Memory B cell (primary cell): Measurements from ENCODE around the gene IL17RB.

Source experiments
- ATAC-seq: fragments of 150-1000 bp; cut with Tn5 transposase; 2 replicates; pipeline ENCODE4 v1.10.0; 2021; ENCODE audit warnings: low read depth, mild to moderate bottlenecking, moderate library complexity
- DNase-seq, 2 donors: peaks; one replicate each; pipeline ENCODE4 v3.0.0; 2022; ENCODE audit warnings: low spot score in 2 of 2
- H3K27ac Mint-ChIP-seq: one replicate; pipeline ENCODE4 v1.8.0; 2022; ENCODE audit warnings: mild to moderate bottlenecking, moderate library complexity, mixed read lengths
- H3K27me3 Mint-ChIP-seq: one replicate; pipeline ENCODE4 v1.8.0; 2022; ENCODE audit warnings: mixed read lengths
- H3K36me3 Mint-ChIP-seq: one replicate; pipeline ENCODE4 v1.8.0; 2022; ENCODE audit warnings: mild to moderate bottlenecking, mixed read lengths
- H3K4me1 Mint-ChIP-seq: one replicate; pipeline ENCODE4 v1.8.0; 2022; ENCODE audit warnings: mixed read lengths
- H3K4me3 Mint-ChIP-seq: one replicate; pipeline ENCODE4 v1.8.0; 2022; ENCODE audit warnings: mild to moderate bottlenecking, moderate library complexity, mixed read lengths
- H3K9me3 Mint-ChIP-seq: one replicate; pipeline ENCODE4 v1.8.0; 2022; ENCODE audit warnings: mixed read lengths

Gene IL17RB

GRCh38 chr3:53849916-53850315, 3.5 kb downstream of the IL17RB start:
- ATAC-seq (no peak), DNase-seq (no peak)
- H3K4me3 Mint-ChIP-seq = no peak overlapping the region
- peaks cover 15% of the 10 kb centered on the region for H3K27me3 Mint-ChIP-seq
- H3K27ac Mint-ChIP-seq = no peak overlapping the region
- peaks cover 3% of the 10 kb centered on the region for H3K4me1 Mint-ChIP-seq
- H3K9me3 Mint-ChIP-seq = no peaks in the 10 kb centered on the region
- H3K36me3 Mint-ChIP-seq = no peaks in the 10 kb centered on the region

- Mint-ChIP-seq H3K36me3 (no peaks in the 10 kb centered on the region), H3K9me3 (no peaks in the 10 kb centered on the region), H3K27ac (no peak overlapping the region), H3K27me3 (peaks cover 15% of the 10 kb centered on the region), H3K4me1 (peaks cover 2% of the 10 kb centered on the region), H3K4me3 (no peak overlapping the region)
- DNase-seq = no peak
- ATAC-seq = no peak
Observed at GRCh38 chr3:53850895-53851294, 4.5 kb downstream of the IL17RB start.

- peak; percentile 60 for ATAC-seq
- Mint-ChIP-seq H3K4me1 (peaks cover 19% of the 10 kb centered on the region), H3K27me3 (no peaks in the 10 kb centered on the region), H3K9me3 (no peaks in the 10 kb centered on the region), H3K36me3 (peaks cover 5% of the 10 kb centered on the region), H3K27ac (no peak overlapping the region), H3K4me3 (no peak overlapping the region)
- no peak for DNase-seq
Observed at GRCh38 chr3:53856964-53857363, 10.6 kb downstream of the IL17RB start.

GRCh38 chr3:53858096-53858741, 11.9 kb downstream of the IL17RB start:
- Mint-ChIP-seq H3K27ac (no peak overlapping the region), H3K27me3 (no peaks in the 10 kb centered on the region), H3K4me3 (no peak overlapping the region), H3K4me1 (peaks cover 23% of the 10 kb centered on the region), H3K9me3 (no peaks in the 10 kb centered on the region), H3K36me3 (peaks cover 11% of the 10 kb centered on the region)
- no peak for DNase-seq
- ATAC-seq = no peak

GRCh38 chr3:53859178-53859577, 12.8 kb downstream of the IL17RB start:
- ATAC-seq = no peak
- no peaks in the 10 kb centered on the region for H3K9me3 Mint-ChIP-seq
- H3K4me1 Mint-ChIP-seq = peaks cover 23% of the 10 kb centered on the region
- no peaks in the 10 kb centered on the region for H3K27me3 Mint-ChIP-seq
- DNase-seq = no peak
- H3K36me3 Mint-ChIP-seq = peaks cover 14% of the 10 kb centered on the region
- no peak overlapping the region for H3K27ac Mint-ChIP-seq
- H3K4me3 Mint-ChIP-seq = no peak overlapping the region

- H3K4me1 Mint-ChIP-seq = peaks cover 23% of the 10 kb centered on the region
- ATAC-seq (no peak), DNase-seq (no peak)
- H3K4me3 Mint-ChIP-seq = no peak overlapping the region
- no peaks in the 10 kb centered on the region for H3K27me3 Mint-ChIP-seq
- no peak overlapping the region for H3K27ac Mint-ChIP-seq
- no peaks in the 10 kb centered on the region for H3K9me3 Mint-ChIP-seq
- H3K36me3 Mint-ChIP-seq = peaks cover 19% of the 10 kb centered on the region
Observed at GRCh38 chr3:53860196-53860595, 13.8 kb downstream of the IL17RB start.

GRCh38 chr3:53862241-53862640, 15.9 kb downstream of the IL17RB start:
- Mint-ChIP-seq H3K27me3 (no peaks in the 10 kb centered on the region), H3K36me3 (peaks cover 22% of the 10 kb centered on the region), H3K27ac (no peak overlapping the region), H3K4me3 (no peak overlapping the region), H3K9me3 (no peaks in the 10 kb centered on the region), H3K4me1 (peaks cover 11% of the 10 kb centered on the region)
- ATAC-seq (no peak), DNase-seq (no peak)

- no peak for ATAC-seq
- no peak for DNase-seq
- H3K4me3 Mint-ChIP-seq = no peak overlapping the region
- H3K36me3 Mint-ChIP-seq = peaks cover 31% of the 10 kb centered on the region
- no peak overlapping the region for H3K27ac Mint-ChIP-seq
- peaks cover 7% of the 10 kb centered on the region for H3K4me1 Mint-ChIP-seq
- no peaks in the 10 kb centered on the region for H3K9me3 Mint-ChIP-seq
- H3K27me3 Mint-ChIP-seq = no peaks in the 10 kb centered on the region
Observed at GRCh38 chr3:53863145-53863544, 16.8 kb downstream of the IL17RB start.

GRCh38 chr3:53865732-53866499, 19.5 kb downstream of the IL17RB start:
- H3K36me3 Mint-ChIP-seq = peaks cover 43% of the 10 kb centered on the region
- DNase-seq (no peak), ATAC-seq (no peak)
- no peak overlapping the region for H3K4me3 Mint-ChIP-seq
- no peak overlapping the region for H3K27ac Mint-ChIP-seq
- peaks cover 5% of the 10 kb centered on the region for H3K4me1 Mint-ChIP-seq
- no peaks in the 10 kb centered on the region for H3K27me3 Mint-ChIP-seq
- no peaks in the 10 kb centered on the region for H3K9me3 Mint-ChIP-seq

GRCh38 chr3:53880396-53881345, 34.3 kb downstream of the IL17RB start:
- ATAC-seq (no peak), DNase-seq (no peak)
- Mint-ChIP-seq H3K27ac (peak overlapping the region; percentile 90), H3K9me3 (no peaks in the 10 kb centered on the region), H3K4me1 (peaks cover 21% of the 10 kb centered on the region), H3K4me3 (peak overlapping the region; percentile 100), H3K27me3 (no peaks in the 10 kb centered on the region), H3K36me3 (peaks cover 22% of the 10 kb centered on the region)

- Mint-ChIP-seq H3K4me1 (peaks cover 21% of the 10 kb centered on the region), H3K27me3 (no peaks in the 10 kb centered on the region), H3K27ac (peak within 1 kb of the TSS; percentile 90), H3K9me3 (no peaks in the 10 kb centered on the region), H3K36me3 (peaks cover 17% of the 10 kb centered on the region), H3K4me3 (peak within 1 kb of the TSS; percentile 100)
- DNase-seq = peak; percentile 85 to 86
- ATAC-seq = peak; percentile 91
Observed at GRCh38 chr3:53881691-53882593, 35.6 kb downstream of the IL17RB start, which contains the start of gene ACTR8. Gene ACTR8 (minus strand): TSS chr3:53882152. CDS start chr3:53882101, 51 bp downstream.

- peaks cover 12% of the 10 kb centered on the region for H3K36me3 Mint-ChIP-seq
- DNase-seq = no peak
- H3K27me3 Mint-ChIP-seq = no peaks in the 10 kb centered on the region
- peaks cover 26% of the 10 kb centered on the region for H3K4me1 Mint-ChIP-seq
- H3K9me3 Mint-ChIP-seq = no peaks in the 10 kb centered on the region
- ATAC-seq = no peak
- H3K27ac Mint-ChIP-seq = peak overlapping the region; percentile 90
- peak overlapping the region; percentile 100 for H3K4me3 Mint-ChIP-seq
Observed at GRCh38 chr3:53883008-53883407, 36.6 kb downstream of the IL17RB start.

GRCh38 chr3:53884623-53885022, 38.3 kb downstream of the IL17RB start:
- Mint-ChIP-seq H3K4me1 (peaks cover 33% of the 10 kb centered on the region), H3K27me3 (no peaks in the 10 kb centered on the region), H3K36me3 (peaks cover 7% of the 10 kb centered on the region), H3K4me3 (no peak overlapping the region), H3K27ac (no peak overlapping the region), H3K9me3 (no peaks in the 10 kb centered on the region)
- DNase-seq (no peak), ATAC-seq (no peak)
